Stimulated activated CD4-positive, alpha-beta T cell treated with anti-CD3 and anti-CD28 coated beads, TNF-alpha, amount 100 ng/mL, for 48 hours (primary cell): ENCODE measurements around the gene SLC24A4.

ENCODE experiments used
- DNase-seq, 3 donors: peaks; one replicate each; pipeline ENCODE4 v3.0.0-alpha.2; 2020; ENCODE audit warnings: low read depth in 3 of 3

The SLC24A4 gene

GRCh38 chr14:92475451-92476187 is 152.7 kb downstream of the SLC24A4 start:
- DNase-seq: no peak

- DNase-seq: no peak
Observed at GRCh38 chr14:92480856-92481255, 157.9 kb downstream of the SLC24A4 start.

- no peak for DNase-seq
Observed at GRCh38 chr14:92481386-92481785, 158.4 kb downstream of the SLC24A4 start.

- no peak for DNase-seq
Observed at GRCh38 chr14:92481811-92482555, 159.0 kb downstream of the SLC24A4 start.

GRCh38 chr14:92482621-92483319 is 159.8 kb downstream of the SLC24A4 start:
- DNase-seq: no peak

- no peak for DNase-seq
Observed at GRCh38 chr14:92484132-92484823, 161.3 kb downstream of the SLC24A4 start.

- no peak for DNase-seq
Observed at GRCh38 chr14:92486881-92487280, 163.9 kb downstream of the SLC24A4 start.

- no peak for DNase-seq
Observed at GRCh38 chr14:92487513-92488133, 164.7 kb downstream of the SLC24A4 start.

GRCh38 chr14:92489394-92490238 is 166.7 kb downstream of the SLC24A4 start:
- DNase-seq: no peak

- DNase-seq: no peak
Observed at GRCh38 chr14:92490239-92490959, 167.4 kb downstream of the SLC24A4 start.

- DNase-seq: no peak
Observed at GRCh38 chr14:92491782-92492181, 168.8 kb downstream of the SLC24A4 start.

GRCh38 chr14:92492258-92492657 is 169.3 kb downstream of the SLC24A4 start:
- DNase-seq: no peak

- no peak for DNase-seq
Observed at GRCh38 chr14:92493024-92493423, 170.1 kb downstream of the SLC24A4 start.

GRCh38 chr14:92493492-92493891 is 170.5 kb downstream of the SLC24A4 start:
- no peak for DNase-seq

GRCh38 chr14:92494512-92494911 is 171.5 kb downstream of the SLC24A4 start:
- DNase-seq: no peak

- no peak for DNase-seq
Observed at GRCh38 chr14:92495027-92495426, 172.1 kb downstream of the SLC24A4 start.

- DNase-seq: no peak
Observed at GRCh38 chr14:92496191-92496857, 173.4 kb downstream of the SLC24A4 start.

GRCh38 chr14:92497391-92497790 is 174.4 kb downstream of the SLC24A4 start:
- no peak for DNase-seq

- no peak for DNase-seq
Observed at GRCh38 chr14:92499234-92499633, 176.3 kb downstream of the SLC24A4 start.
